ENCODE results near the gene NHLRC2.

NHLRC2 gene

DNA sequence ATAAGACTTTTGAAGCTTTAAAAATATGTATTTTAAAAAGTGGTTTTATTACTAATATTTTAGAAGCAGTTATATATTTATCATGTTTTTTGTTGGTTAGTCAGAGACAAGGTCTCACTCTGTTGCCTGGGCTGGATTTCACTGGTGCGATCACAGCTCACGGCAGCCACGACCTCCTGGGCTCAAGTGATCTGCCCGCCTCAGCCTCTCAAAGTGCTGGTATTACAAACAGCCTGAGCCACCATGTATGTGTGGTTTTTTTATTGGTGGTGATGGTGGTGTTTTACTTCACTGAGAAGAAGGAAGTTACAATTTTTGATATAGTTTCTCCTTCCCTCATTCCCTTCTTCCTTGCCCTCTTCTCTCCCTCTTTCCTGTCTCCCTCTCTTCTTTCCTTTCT lies 13.4 kb downstream of the NHLRC2 start:
- H3K9me2 ChIP-seq (replicated peaks; ENCODE audit: insufficient read depth, low read length), result no peaks in the 10 kb centered on the region
- no peaks in the 10 kb centered on the region for H3K4me1 ChIP-seq (ENCODE audit: low read length)
- H3K9me3 ChIP-seq (replicated peaks; ENCODE audit: insufficient read depth, low read length), result no peaks in the 10 kb centered on the region
- H3K79me2 ChIP-seq (ENCODE audit: low read length), result peaks cover 11% of the 10 kb centered on the region
- no peaks in the 10 kb centered on the region for H4K20me1 ChIP-seq (ENCODE audit: insufficient read depth, low read length)
- no peak overlapping the region for H3K4me2 ChIP-seq (ENCODE audit: low read depth, low read length)
- no peak for DNase-seq
- no peak overlapping the region for H2AFZ ChIP-seq (ENCODE audit: low read length)
- no peaks in the 10 kb centered on the region for H3K27me3 ChIP-seq (replicated peaks; ENCODE audit: insufficient read depth, low read length)
- no peaks in the 10 kb centered on the region; the same call in 1 of the 2 replicates for H3K36me3 ChIP-seq (replicated peaks; ENCODE audit: insufficient read depth, low read length)
- H3F3A ChIP-seq (ENCODE audit: insufficient read depth, low read length), result no peaks in the 10 kb centered on the region
- no peak overlapping the region for H3K9ac ChIP-seq (ENCODE audit: low read length)
- TF ChIP-seq EZH2phosphoT487 (IDR thresholded peaks at IDR 0.05; ENCODE audit: low read length), result no peak
- TF ChIP-seq, protein P1, sequence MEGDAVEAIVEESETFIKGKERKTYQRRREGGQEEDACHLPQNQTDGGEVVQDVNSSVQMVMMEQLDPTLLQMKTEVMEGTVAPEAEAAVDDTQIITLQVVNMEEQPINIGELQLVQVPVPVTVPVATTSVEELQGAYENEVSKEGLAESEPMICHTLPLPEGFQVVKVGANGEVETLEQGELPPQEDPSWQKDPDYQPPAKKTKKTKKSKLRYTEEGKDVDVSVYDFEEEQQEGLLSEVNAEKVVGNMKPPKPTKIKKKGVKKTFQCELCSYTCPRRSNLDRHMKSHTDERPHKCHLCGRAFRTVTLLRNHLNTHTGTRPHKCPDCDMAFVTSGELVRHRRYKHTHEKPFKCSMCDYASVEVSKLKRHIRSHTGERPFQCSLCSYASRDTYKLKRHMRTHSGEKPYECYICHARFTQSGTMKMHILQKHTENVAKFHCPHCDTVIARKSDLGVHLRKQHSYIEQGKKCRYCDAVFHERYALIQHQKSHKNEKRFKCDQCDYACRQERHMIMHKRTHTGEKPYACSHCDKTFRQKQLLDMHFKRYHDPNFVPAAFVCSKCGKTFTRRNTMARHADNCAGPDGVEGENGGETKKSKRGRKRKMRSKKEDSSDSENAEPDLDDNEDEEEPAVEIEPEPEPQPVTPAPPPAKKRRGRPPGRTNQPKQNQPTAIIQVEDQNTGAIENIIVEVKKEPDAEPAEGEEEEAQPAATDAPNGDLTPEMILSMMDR (IDR thresholded peaks at IDR 0.05; ENCODE audit: low read length), result no peak
- TF ChIP-seq EZH2 (optimal IDR thresholded peaks at IDR 0.05; ENCODE audit: low read depth, low read length), result no peak
- no peak overlapping the region for H3K4me3 ChIP-seq (ENCODE audit: low read length)
- H3K27ac ChIP-seq (ENCODE audit: low read length), result no peak overlapping the region

DNA sequence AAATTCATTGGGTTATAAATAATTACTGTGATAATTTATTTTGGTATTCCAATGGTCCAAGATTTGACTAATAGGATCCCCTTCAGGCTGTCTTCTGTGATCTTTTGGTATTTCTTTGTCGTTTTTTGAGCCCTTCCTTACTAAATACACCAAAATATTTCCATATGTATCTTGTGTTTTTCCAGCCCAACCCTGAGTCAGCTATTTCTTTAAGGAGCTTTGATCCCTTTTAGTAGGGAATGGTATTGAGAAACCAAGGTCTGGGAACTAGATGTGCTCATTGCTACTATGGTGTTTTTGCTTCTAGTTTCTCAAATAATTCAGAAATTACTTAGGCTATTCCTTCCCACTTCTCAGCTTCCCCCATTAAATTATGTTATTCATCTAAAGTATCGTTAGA lies 15.3 kb downstream of the NHLRC2 start:
- Histone ChIP-seq H3K4me1 (ENCODE audit: low read length) (no peaks in the 10 kb centered on the region), H2AFZ (ENCODE audit: low read length) (no peak overlapping the region), H3F3A (ENCODE audit: insufficient read depth, low read length) (no peaks in the 10 kb centered on the region), H3K9ac (ENCODE audit: low read length) (no peak overlapping the region), H3K79me2 (ENCODE audit: low read length) (peaks cover 11% of the 10 kb centered on the region), H4K20me1 (ENCODE audit: insufficient read depth, low read length) (no peaks in the 10 kb centered on the region), H3K9me3 (replicated peaks; ENCODE audit: insufficient read depth, low read length) (no peaks in the 10 kb centered on the region), H3K27ac (ENCODE audit: low read length) (no peak overlapping the region), H3K4me2 (ENCODE audit: low read depth, low read length) (no peak overlapping the region), H3K27me3 (replicated peaks; ENCODE audit: insufficient read depth, low read length) (no peaks in the 10 kb centered on the region), H3K9me2 (replicated peaks; ENCODE audit: insufficient read depth, low read length) (no peaks in the 10 kb centered on the region), H3K36me3 (replicated peaks; ENCODE audit: insufficient read depth, low read length) (no peaks in the 10 kb centered on the region; the same call in 1 of the 2 replicates), H3K4me3 (ENCODE audit: low read length) (no peak overlapping the region)
- DNase-seq, result no peak
- TF ChIP-seq EZH2phosphoT487 (IDR thresholded peaks at IDR 0.05; ENCODE audit: low read length) (no peak), EZH2 (optimal IDR thresholded peaks at IDR 0.05; ENCODE audit: low read depth, low read length) (no peak)
- TF ChIP-seq, protein P1 (IDR thresholded peaks at IDR 0.05; ENCODE audit: low read length), result no peak

DNA sequence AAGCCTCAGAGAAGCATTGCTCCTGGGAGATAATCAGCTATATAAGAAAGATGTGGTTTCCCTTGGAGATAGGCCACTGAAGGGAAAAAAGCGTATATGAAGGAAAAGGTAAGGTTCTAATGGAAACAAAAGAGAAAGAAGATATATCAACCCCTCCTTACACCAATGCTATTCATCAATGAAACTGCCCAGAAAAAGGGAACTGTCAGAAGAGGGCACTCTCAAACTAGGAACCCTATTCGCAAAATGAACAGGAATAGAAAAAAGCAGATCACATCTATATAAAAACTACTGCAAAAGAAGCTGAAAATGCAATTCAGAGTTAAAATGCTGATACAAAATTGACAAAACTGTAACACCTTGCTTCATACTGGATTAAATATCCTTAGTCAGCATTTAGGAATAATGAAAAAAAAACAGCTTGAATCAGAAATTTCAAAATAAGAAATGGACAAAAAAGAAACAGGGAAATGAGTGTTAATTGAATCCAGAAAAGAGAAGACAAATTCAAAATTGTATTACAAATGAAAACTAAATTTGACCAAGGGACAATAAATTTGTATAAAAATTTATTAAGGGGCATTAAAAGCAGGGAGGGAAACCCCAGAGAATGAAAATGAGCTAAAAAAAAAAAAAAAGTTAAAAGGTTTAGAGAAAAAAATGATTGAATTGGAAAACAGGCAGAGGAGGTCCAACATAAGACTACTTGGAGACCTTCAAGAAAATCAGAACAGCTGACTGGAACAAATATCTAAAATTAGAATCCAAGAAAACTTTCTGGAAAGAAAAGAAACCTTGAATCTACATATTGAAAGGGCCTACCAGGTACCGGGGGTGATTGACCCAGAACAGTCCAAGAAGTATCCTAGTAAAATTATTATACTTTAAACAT lies 17.9 kb downstream of the NHLRC2 start:
- no peaks in the 10 kb centered on the region for H4K20me1 ChIP-seq (ENCODE audit: insufficient read depth, low read length)
- H3K27ac ChIP-seq (ENCODE audit: low read length), result no peak overlapping the region
- no peak overlapping the region for H3K9ac ChIP-seq (ENCODE audit: low read length)
- H3K4me3 ChIP-seq (ENCODE audit: low read length), result no peak overlapping the region
- H3K4me1 ChIP-seq (ENCODE audit: low read length), result no peaks in the 10 kb centered on the region
- H3K9me2 ChIP-seq (replicated peaks; ENCODE audit: insufficient read depth, low read length), result no peaks in the 10 kb centered on the region
- no peak overlapping the region for H3K4me2 ChIP-seq (ENCODE audit: low read depth, low read length)
- H3K36me3 ChIP-seq (replicated peaks; ENCODE audit: insufficient read depth, low read length), result no peaks in the 10 kb centered on the region; the same call in 1 of the 2 replicates
- no peaks in the 10 kb centered on the region for H3F3A ChIP-seq (ENCODE audit: insufficient read depth, low read length)
- no peaks in the 10 kb centered on the region for H3K9me3 ChIP-seq (replicated peaks; ENCODE audit: insufficient read depth, low read length)
- no peak overlapping the region for H2AFZ ChIP-seq (ENCODE audit: low read length)
- peaks cover 15% of the 10 kb centered on the region; the same call in 1 of the 2 replicates for H3K79me2 ChIP-seq (ENCODE audit: low read length)
- DNase-seq, result no peak
- no peaks in the 10 kb centered on the region for H3K27me3 ChIP-seq (replicated peaks; ENCODE audit: insufficient read depth, low read length)
- TF ChIP-seq EZH2 (optimal IDR thresholded peaks at IDR 0.05; ENCODE audit: low read depth, low read length) (no peak), EZH2phosphoT487 (IDR thresholded peaks at IDR 0.05; ENCODE audit: low read length) (no peak)
- TF ChIP-seq, protein P1 (IDR thresholded peaks at IDR 0.05; ENCODE audit: low read length), result peak; percentile 26

All from MM.1S (cell line).